OCI-LY7 (cell line): ENCODE results near the gene GNG12.

Experiments
- CTCF ChIP-seq: fragments of 200-600 bp; sonication (generic); conservative IDR thresholded peaks from 2 replicates; pipeline ENCODE4 v1.5.1; 2014; ENCODE audit warnings: mild to moderate bottlenecking, antibody characterized with exemption, low read length, moderate library complexity, mixed read lengths
- EZH2phosphoT487 ChIP-seq: fragments of 200-600 bp; sonication (generic); IDR thresholded peaks from 2 replicates; pipeline ENCODE4 v1.6.1; 2018; ENCODE audit warnings: low read depth, borderline replicate concordance, mild to moderate bottlenecking, mixed run types, antibody characterized with exemption, low read length, moderate library complexity, mixed read lengths

- no peak for TF ChIP-seq CTCF
- no peak for TF ChIP-seq EZH2phosphoT487
Measured at GRCh38 chr1:67736750-67737149, 96.5 kb downstream of the GNG12 start.
